NK-92 (cell line): Measurements from ENCODE around the gene SPDYC.

Source experiments
- DNase-seq: peaks from one replicate; lab custom pipeline; 2025; ENCODE audit not compliant: unreplicated experiment; lab: John Stamatoyannopoulos, UW

Gene SPDYC

GRCh38 chr11:65205602-65205967 lies 35.6 kb downstream of the SPDYC start:
- no peak for DNase-seq

- no peak for DNase-seq
Measured at GRCh38 chr11:65206441-65206841, 36.4 kb downstream of the SPDYC start.

- no peak for DNase-seq
Measured at GRCh38 chr11:65206901-65207300, 36.9 kb downstream of the SPDYC start.

- no peak for DNase-seq
Measured at GRCh38 chr11:65207918-65208784, 38.1 kb downstream of the SPDYC start.

- DNase-seq, result no peak
Measured at GRCh38 chr11:65208785-65209710, 39.0 kb downstream of the SPDYC start.

- no peak for DNase-seq
Measured at GRCh38 chr11:65209711-65210360, 39.8 kb downstream of the SPDYC start.

- DNase-seq, result no peak
Measured at GRCh38 chr11:65210361-65210731, 40.3 kb downstream of the SPDYC start.

GRCh38 chr11:65210748-65211147 lies 40.7 kb downstream of the SPDYC start:
- no peak for DNase-seq

GRCh38 chr11:65211293-65212105 lies 41.5 kb downstream of the SPDYC start:
- DNase-seq, result no peak

GRCh38 chr11:65212226-65212801 lies 42.3 kb downstream of the SPDYC start:
- no peak for DNase-seq

GRCh38 chr11:65213322-65214211 lies 43.5 kb downstream of the SPDYC start:
- no peak for DNase-seq

- DNase-seq, result no peak
Measured at GRCh38 chr11:65214212-65214845, 44.3 kb downstream of the SPDYC start.

GRCh38 chr11:65215441-65216076 lies 45.5 kb downstream of the SPDYC start:
- no peak for DNase-seq

GRCh38 chr11:65216830-65217229 lies 46.8 kb downstream of the SPDYC start:
- no peak for DNase-seq

GRCh38 chr11:65217441-65218423 lies 47.7 kb downstream of the SPDYC start:
- DNase-seq, result no peak

- no peak for DNase-seq
Measured at GRCh38 chr11:65218446-65218845, 48.4 kb downstream of the SPDYC start.

- no peak for DNase-seq
Measured at GRCh38 chr11:65219930-65220213, 49.8 kb downstream of the SPDYC start.
